Mesendoderm (in vitro differentiated cells): Measurements from ENCODE around the gene RALGAPB.
A peak's percentile ranks its signal among the peaks of the same experiment; 100 is the strongest.

Experiments
- DNase-seq: peaks from one replicate; pipeline ENCODE4 v3.0.0; 2013
- H2AK5ac ChIP-seq: 2 replicates; pipeline ENCODE4 v1.6.1; 2013; ENCODE audit warnings: low read length, inconsistent platforms
- H2BK120ac ChIP-seq: 2 replicates; pipeline ENCODE4 v1.6.1; 2013; ENCODE audit warnings: low read depth, mild to moderate bottlenecking, low read length, moderate library complexity, mixed read lengths
- H2BK15ac ChIP-seq: replicated peaks from 2 replicates; pipeline ENCODE4 v1.6.1; 2013; ENCODE audit warnings: low read depth, mild to moderate bottlenecking, moderate library complexity
- H2BK5ac ChIP-seq: 2 replicates; pipeline ENCODE4 v1.6.1; 2013; ENCODE audit warnings: low read length, inconsistent platforms
- H3K18ac ChIP-seq: 2 replicates; pipeline ENCODE4 v1.6.1; 2013; ENCODE audit warnings: mild to moderate bottlenecking, low read length, mixed read lengths
- H3K23ac ChIP-seq: one replicate; pipeline ENCODE4 v1.6.1; 2013; ENCODE audit warnings: low read length
- H3K27ac ChIP-seq: 2 replicates; pipeline ENCODE4 v1.5.1; 2013; ENCODE audit warnings: low read depth, mild to moderate bottlenecking, inconsistent platforms, low read length, moderate library complexity
- H3K27me3 ChIP-seq: 2 replicates; pipeline ENCODE4 v1.6.1; 2013; ENCODE audit warnings: low read length, control low read depth, mild to moderate bottlenecking, inconsistent platforms; ENCODE audit not compliant: insufficient read depth, poor library complexity
- H3K36me3 ChIP-seq: 2 replicates; pipeline ENCODE4 v1.6.1; 2013; ENCODE audit warnings: low read length, inconsistent platforms; ENCODE audit not compliant: control insufficient read depth, insufficient read depth
- H3K4ac ChIP-seq: one replicate; pipeline ENCODE4 v1.6.1; 2013; ENCODE audit warnings: low read depth, mild to moderate bottlenecking, low read length, moderate library complexity
- H3K4me1 ChIP-seq: 2 replicates; pipeline ENCODE4 v1.6.1; 2013; ENCODE audit warnings: low read depth, low read length, inconsistent platforms; ENCODE audit not compliant: control insufficient read depth
- H3K4me2 ChIP-seq: 2 replicates; pipeline ENCODE4 v1.6.1; 2013; ENCODE audit warnings: low read length
- H3K4me3 ChIP-seq: 2 replicates; pipeline ENCODE4 v1.5.1; 2013; ENCODE audit warnings: mild to moderate bottlenecking, low read length
- H3K56ac ChIP-seq: one replicate; pipeline ENCODE4 v1.6.1; 2013; ENCODE audit warnings: low read length
- H3K79me1 ChIP-seq: 2 replicates; pipeline ENCODE4 v1.6.1; 2013; ENCODE audit warnings: low read length, inconsistent platforms
- H3K79me2 ChIP-seq: 2 replicates; pipeline ENCODE4 v1.6.1; 2013; ENCODE audit warnings: mild to moderate bottlenecking, low read length; ENCODE audit not compliant: control insufficient read depth, insufficient read depth
- H3K9ac ChIP-seq: 2 replicates; pipeline ENCODE4 v1.6.1; 2013; ENCODE audit warnings: low read length, inconsistent platforms
- H4K5ac ChIP-seq: one replicate; pipeline ENCODE4 v1.6.1; 2013; ENCODE audit warnings: low read length
- H4K8ac ChIP-seq: one replicate; pipeline ENCODE4 v1.6.1; 2013; ENCODE audit warnings: low read depth, mild to moderate bottlenecking, control low read depth, low read length, moderate library complexity
- WGBS: extraction: QIAGEN DNeasy Blood & Tissue Kit; methylation state at CpG from one replicate; pipeline ENCODE4 v1.1.7; 2013; ENCODE audit warnings: low lambda C conversion rate, missing lambda C conversion rate; ENCODE audit not compliant: insufficient coverage; ENCODE audit errors: extremely low coverage; 5-methylcytosine and 5-hydroxymethylcytosine counted together

RALGAPB gene

DNA sequence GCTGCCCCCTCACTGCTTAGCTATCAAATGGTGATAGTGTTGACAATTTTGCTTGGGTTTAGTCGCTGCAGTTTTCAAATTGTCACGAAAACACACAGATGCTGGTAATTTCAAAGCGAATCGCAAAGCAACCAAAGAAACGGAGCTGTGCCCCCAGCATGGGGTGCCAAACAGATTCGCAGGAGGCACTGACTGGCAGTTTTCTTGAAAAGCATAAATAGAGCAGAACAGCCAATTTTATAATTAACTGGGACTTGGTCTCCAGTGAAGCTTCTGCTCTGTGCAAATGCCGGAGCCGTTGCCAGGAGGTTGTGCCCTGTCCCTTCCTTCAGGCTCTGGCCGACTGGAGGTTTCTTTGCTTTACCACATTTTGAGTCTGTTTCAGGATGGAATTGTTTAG is 147.8 kb downstream of the RALGAPB start:
- Histone ChIP-seq H3K9ac (peak overlapping the region; percentile 9), H3K23ac (no peak overlapping the region), H3K79me1 (peaks cover 8% of the 10 kb centered on the region), H2AK5ac (no peak overlapping the region), H3K4me2 (no peak overlapping the region), H3K4me1 (peaks cover 7% of the 10 kb centered on the region), H3K4me3 (no peak overlapping the region), H3K79me2 (peaks cover 4% of the 10 kb centered on the region), H3K18ac (no peak overlapping the region), H2BK120ac (no peak overlapping the region), H3K56ac (peak overlapping the region; percentile 44), H4K8ac (no peak overlapping the region), H3K36me3 (peaks cover 2% of the 10 kb centered on the region), H3K27ac (no peak overlapping the region), H3K4ac (no peak overlapping the region), H3K27me3 (no peaks in the 10 kb centered on the region), H2BK15ac (no peak overlapping the region), H2BK5ac (no peak overlapping the region), H4K5ac (no peak overlapping the region)
- no CpG with 5 or more reads among the region's 9 CpGs for WGBS
- DNase-seq, result no peak

GRCh38 chr20:38623061-38623460 is 150.4 kb downstream of the RALGAPB start:
- H3K4me1 ChIP-seq, result peaks cover 7% of the 10 kb centered on the region
- H3K36me3 ChIP-seq, result peaks cover 5% of the 10 kb centered on the region
- no peak overlapping the region for H2BK15ac ChIP-seq
- H3K56ac ChIP-seq, result no peak overlapping the region
- no peak overlapping the region for H3K4ac ChIP-seq
- H3K27me3 ChIP-seq, result no peaks in the 10 kb centered on the region
- peaks cover 4% of the 10 kb centered on the region for H3K79me2 ChIP-seq
- DNase-seq, result no peak
- no peak overlapping the region for H4K8ac ChIP-seq
- H2AK5ac ChIP-seq, result no peak overlapping the region
- H3K4me3 ChIP-seq, result no peak overlapping the region
- H2BK5ac ChIP-seq, result no peak overlapping the region
- no peak overlapping the region for H2BK120ac ChIP-seq
- H3K23ac ChIP-seq, result no peak overlapping the region
- H3K18ac ChIP-seq, result no peak overlapping the region
- H3K9ac ChIP-seq, result no peak overlapping the region
- H4K5ac ChIP-seq, result no peak overlapping the region
- H3K4me2 ChIP-seq, result no peak overlapping the region
- WGBS, result no CpG with 5 or more reads among the region's 4 CpGs
- peaks cover 4% of the 10 kb centered on the region for H3K79me1 ChIP-seq
- H3K27ac ChIP-seq, result no peak overlapping the region

GRCh38 chr20:38624084-38624483 is 151.4 kb downstream of the RALGAPB start:
- Histone ChIP-seq H2AK5ac (no peak overlapping the region), H3K18ac (no peak overlapping the region), H2BK120ac (no peak overlapping the region), H3K79me1 (peaks cover 4% of the 10 kb centered on the region), H3K79me2 (peaks cover 4% of the 10 kb centered on the region), H3K4me2 (no peak overlapping the region), H4K5ac (no peak overlapping the region), H3K27ac (no peak overlapping the region), H2BK15ac (no peak overlapping the region), H3K4ac (no peak overlapping the region), H3K23ac (no peak overlapping the region), H3K4me3 (no peak overlapping the region), H3K56ac (no peak overlapping the region), H3K9ac (no peak overlapping the region), H3K27me3 (no peaks in the 10 kb centered on the region), H2BK5ac (no peak overlapping the region), H3K36me3 (peaks cover 5% of the 10 kb centered on the region), H3K4me1 (peaks cover 7% of the 10 kb centered on the region), H4K8ac (no peak overlapping the region)
- no peak for DNase-seq
- no CpG with 5 or more reads among the region's 2 CpGs for WGBS

- Histone ChIP-seq H3K4me3 (no peak overlapping the region), H3K18ac (no peak overlapping the region)
These were observed 153.3 kb downstream of the RALGAPB start for GRCh38 chr20:38625896-38626295.

GRCh38 chr20:38626921-38627659 is 154.4 kb downstream of the RALGAPB start:
- no CpG with 5 or more reads among the region's 10 CpGs for WGBS
- H3K79me1 ChIP-seq, result peaks cover 2% of the 10 kb centered on the region
- no peak overlapping the region for H3K18ac ChIP-seq

More at GRCh38 chr20:38625896-38626295, 153.3 kb downstream of the RALGAPB start:
- no peak overlapping the region for H3K27ac ChIP-seq
- no peak overlapping the region for H3K4ac ChIP-seq
- no peak overlapping the region for H2BK120ac ChIP-seq
- no peak for DNase-seq
- H3K4me2 ChIP-seq, result no peak overlapping the region
- H3K79me1 ChIP-seq, result peaks cover 2% of the 10 kb centered on the region
- no peaks in the 10 kb centered on the region for H3K79me2 ChIP-seq
- no peak overlapping the region for H2BK15ac ChIP-seq
- H2BK5ac ChIP-seq, result no peak overlapping the region
- H2AK5ac ChIP-seq, result no peak overlapping the region
- no peak overlapping the region for H3K56ac ChIP-seq
- no peak overlapping the region for H3K23ac ChIP-seq
- H3K4me1 ChIP-seq, result no peaks in the 10 kb centered on the region
- no peak overlapping the region for H4K8ac ChIP-seq
- H4K5ac ChIP-seq, result no peak overlapping the region
- H3K27me3 ChIP-seq, result no peaks in the 10 kb centered on the region
- peaks cover 5% of the 10 kb centered on the region for H3K36me3 ChIP-seq
- no peak overlapping the region for H3K9ac ChIP-seq

More at GRCh38 chr20:38626921-38627659, 154.4 kb downstream of the RALGAPB start:
- Histone ChIP-seq H3K36me3 (peaks cover 5% of the 10 kb centered on the region), H2BK15ac (no peak overlapping the region), H2BK120ac (no peak overlapping the region), H3K27me3 (no peaks in the 10 kb centered on the region), H3K4ac (no peak overlapping the region), H3K23ac (no peak overlapping the region), H3K4me1 (no peaks in the 10 kb centered on the region), H3K27ac (no peak overlapping the region), H3K56ac (no peak overlapping the region), H2AK5ac (no peak overlapping the region), H3K4me2 (no peak overlapping the region), H3K79me2 (no peaks in the 10 kb centered on the region), H4K8ac (no peak overlapping the region), H3K4me3 (no peak overlapping the region), H4K5ac (no peak overlapping the region), H3K9ac (no peak overlapping the region), H2BK5ac (no peak overlapping the region)
- DNase-seq, result no peak
